Neural cell (in vitro differentiated cells): ENCODE measurements around the gene SDF2L1.

Experiments
- CTCF ChIP-seq: fragments of 450-650 bp; IDR thresholded peaks from 2 replicates; pipeline ENCODE4 v1.5.1; 2014; ENCODE audit warnings: antibody characterized with exemption, mild to moderate bottlenecking, moderate library complexity; ENCODE audit not compliant: poor library complexity, severe bottlenecking
- EP300 ChIP-seq: fragments of 450-650 bp; conservative IDR thresholded peaks from 2 replicates; pipeline ENCODE4 v1.6.1; 2014; ENCODE audit warnings: antibody characterized with exemption, mild to moderate bottlenecking, moderate library complexity; ENCODE audit not compliant: poor library complexity, severe bottlenecking
- POLR2AphosphoS5 ChIP-seq: IDR thresholded peaks from 2 replicates; pipeline ENCODE4 v1.6.1; 2012
- REST ChIP-seq: IDR thresholded peaks from 2 replicates; pipeline ENCODE4 v1.6.1; 2012; ENCODE audit warnings: borderline replicate concordance
- TAF1 ChIP-seq: IDR thresholded peaks from 2 replicates; pipeline ENCODE4 v1.6.1; 2012; ENCODE audit warnings: low read depth

- TF ChIP-seq CTCF: no peak
- TF ChIP-seq TAF1: no peak
- TF ChIP-seq EP300: no peak
- no peak for TF ChIP-seq POLR2AphosphoS5
- TF ChIP-seq REST: no peak
Observed at GRCh38 chr22:21624120-21624879, 17.8 kb upstream of the SDF2L1 start.
